ENCODE measurements around the gene OPA1.

The OPA1 gene

GRCh38 chr3:193744048-193744821 lies 151.2 kb downstream of the OPA1 start:
- no peak for DNase-seq

- DNase-seq, result no peak
Observed at GRCh38 chr3:193744822-193745684, 152.0 kb downstream of the OPA1 start.

GRCh38 chr3:193746832-193747231 lies 153.8 kb downstream of the OPA1 start:
- no peak for DNase-seq

All from T-helper 2 cell (primary cell).